ENCODE results near the gene RAB35.

DNA sequence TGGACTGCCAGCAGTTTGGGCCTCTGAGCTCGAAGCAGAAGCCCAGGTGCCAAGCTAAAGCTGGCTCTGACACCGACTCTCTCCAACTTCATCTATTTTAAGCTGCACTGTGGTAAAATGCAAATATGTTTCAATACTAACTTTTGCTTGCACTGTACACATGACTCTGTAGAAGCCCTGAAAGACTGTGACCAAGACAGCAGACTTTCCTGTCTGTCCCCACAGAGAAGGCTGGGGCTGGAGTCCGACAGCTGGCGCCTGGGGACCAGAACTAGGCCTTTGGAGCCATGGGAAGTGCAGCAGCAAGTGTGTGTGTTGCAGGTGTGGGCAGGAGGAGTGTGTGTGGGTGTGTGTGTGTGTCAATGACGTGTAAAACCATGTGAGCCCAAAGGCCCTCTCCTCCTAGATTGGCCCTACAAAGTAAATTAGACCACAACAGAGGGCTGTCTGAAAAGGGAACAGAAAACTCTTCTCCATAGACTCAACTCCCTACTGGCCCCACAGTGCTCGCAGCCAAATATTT is 16.4 kb upstream of the RAB35 start:
- TF ChIP-seq CTCF (IDR thresholded peaks at IDR 0.05; ENCODE audit: low read length) (no peak), EZH2 (IDR thresholded peaks at IDR 0.05; ENCODE audit: borderline replicate concordance, low read length) (no peak)

All from OCI-LY1 (cell line).